ENCODE measurements around the gene LDB1. TPM values are rescaled to one million over a fixed set of nuclear protein-coding genes. Genes with fewer than 3 reads are reported as not detected.

The LDB1 gene
- polyA plus RNA-seq, 1 donor = 62.4 TPM

DNA sequence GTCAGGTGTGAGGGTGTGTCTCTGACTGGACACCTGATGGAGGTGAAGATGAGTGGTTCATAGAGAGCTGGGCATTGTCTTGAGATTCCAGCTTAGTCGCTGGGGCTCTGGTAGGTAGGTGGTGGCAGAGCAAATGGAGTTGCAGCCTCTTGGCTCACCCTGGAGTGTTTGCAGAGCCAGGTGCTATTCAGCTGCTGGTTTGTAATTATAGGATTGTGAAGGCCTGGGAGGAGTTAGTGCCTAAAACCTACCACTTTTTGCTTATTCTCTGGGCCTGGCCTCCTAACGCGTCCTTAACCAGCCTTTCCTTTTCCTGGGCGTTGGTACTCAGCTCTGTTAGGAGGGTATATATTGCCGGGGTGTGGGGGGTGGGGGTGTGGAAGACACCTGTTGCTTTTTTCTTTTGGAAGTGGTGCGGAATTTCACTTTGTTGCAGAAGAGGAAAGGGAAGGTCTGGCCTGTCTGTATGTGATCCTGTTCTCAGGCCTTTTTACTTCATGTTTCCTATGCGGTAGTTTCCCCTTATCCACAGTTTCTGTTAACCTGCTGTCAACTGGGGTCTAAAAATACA, 15.9 kb upstream of the LDB1 start:
- H3K9me3 ChIP-seq (ENCODE audit: control insufficient read depth, low read depth, low read length) = no peaks in the 10 kb centered on the region
- H3K27me3 ChIP-seq (ENCODE audit: control insufficient read depth, insufficient read depth, low read length) = no peaks in the 10 kb centered on the region
- no peak overlapping the region for H3K4me3 ChIP-seq (ENCODE audit: low read length)
- peaks cover 9% of the 10 kb centered on the region for H3K4me1 ChIP-seq (ENCODE audit: control insufficient read depth, insufficient read depth, low read length)
- WGBS (ENCODE audit: insufficient coverage, low lambda C conversion rate) = 100% methylated on average over 1 of the region's 7 CpGs
- DNase-seq = no peak
- no peak overlapping the region for H3K27ac ChIP-seq (ENCODE audit: low read length)
- H3K36me3 ChIP-seq (ENCODE audit: control insufficient read depth, insufficient read depth, low read length) = peaks cover 35% of the 10 kb centered on the region

- H3K4me3 ChIP-seq (ENCODE audit: low read length) = peak overlapping the region; percentile 80
- no peaks in the 10 kb centered on the region for H3K27me3 ChIP-seq (ENCODE audit: control insufficient read depth, insufficient read depth, low read length)
- no peak for DNase-seq
- H3K27ac ChIP-seq (ENCODE audit: low read length) = peak overlapping the region; percentile 89
- no peaks in the 10 kb centered on the region for H3K9me3 ChIP-seq (ENCODE audit: control insufficient read depth, low read depth, low read length)
- no CpG with 5 or more reads among the region's 2 CpGs for WGBS (ENCODE audit: insufficient coverage, low lambda C conversion rate)
- peaks cover 18% of the 10 kb centered on the region for H3K36me3 ChIP-seq (ENCODE audit: control insufficient read depth, insufficient read depth, low read length)
- H3K4me1 ChIP-seq (ENCODE audit: control insufficient read depth, insufficient read depth, low read length) = peaks cover 9% of the 10 kb centered on the region
Measured at GRCh38 chr10:102134416-102134815, 14.2 kb upstream of the LDB1 start.

DNA sequence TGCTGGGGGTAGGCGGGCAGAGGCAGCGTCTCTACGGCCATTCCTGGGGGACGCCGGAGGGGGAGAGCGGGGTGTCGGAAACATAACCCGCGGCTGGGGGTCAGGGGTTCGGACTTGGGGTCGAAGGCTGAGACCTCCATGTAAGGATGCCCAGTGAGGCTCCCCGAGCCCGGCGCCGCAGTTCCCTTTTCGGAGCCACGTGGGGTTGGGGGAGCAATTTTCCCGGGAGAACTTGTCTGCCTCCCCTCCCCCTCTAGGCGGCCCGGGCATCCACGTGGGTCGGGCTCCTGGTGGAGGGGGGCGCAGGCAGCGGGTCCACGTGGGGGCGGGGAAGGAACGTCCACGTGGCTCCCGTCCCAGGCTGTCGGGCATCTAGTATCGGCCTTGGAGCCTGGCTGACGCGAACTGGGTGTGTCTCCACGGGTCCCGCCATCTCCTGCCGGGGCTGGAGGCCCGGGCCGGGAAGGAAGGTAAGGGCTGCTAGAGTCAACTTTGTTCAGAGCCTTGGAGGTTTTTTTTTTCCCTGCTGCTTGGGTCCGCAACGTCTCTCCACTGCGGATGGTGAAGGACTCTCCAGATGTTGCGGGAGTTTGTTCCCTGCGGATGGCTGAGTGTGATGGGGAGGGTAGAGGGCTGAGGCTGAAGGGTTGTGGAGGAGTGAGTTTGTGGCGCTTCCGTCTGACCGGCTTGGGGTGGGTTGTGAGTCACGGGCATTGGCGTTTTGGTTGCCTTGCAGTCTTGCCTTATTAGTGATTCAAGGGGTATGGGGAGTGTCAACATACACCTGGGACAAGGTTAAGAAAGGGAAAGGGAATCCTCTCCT, 13.4 kb upstream of the LDB1 start:
- DNase-seq = peak; percentile 65 to 82
- peak overlapping the region; percentile 80 for H3K4me3 ChIP-seq (ENCODE audit: low read length)
- H3K9me3 ChIP-seq (ENCODE audit: control insufficient read depth, low read depth, low read length) = no peaks in the 10 kb centered on the region
- H3K4me1 ChIP-seq (ENCODE audit: control insufficient read depth, insufficient read depth, low read length) = peaks cover 9% of the 10 kb centered on the region
- H3K27me3 ChIP-seq (ENCODE audit: control insufficient read depth, insufficient read depth, low read length) = no peaks in the 10 kb centered on the region
- peak overlapping the region; percentile 89 for H3K27ac ChIP-seq (ENCODE audit: low read length)
- no CpG with 5 or more reads among the region's 48 CpGs for WGBS (ENCODE audit: insufficient coverage, low lambda C conversion rate)
- peaks cover 10% of the 10 kb centered on the region for H3K36me3 ChIP-seq (ENCODE audit: control insufficient read depth, insufficient read depth, low read length)

DNA sequence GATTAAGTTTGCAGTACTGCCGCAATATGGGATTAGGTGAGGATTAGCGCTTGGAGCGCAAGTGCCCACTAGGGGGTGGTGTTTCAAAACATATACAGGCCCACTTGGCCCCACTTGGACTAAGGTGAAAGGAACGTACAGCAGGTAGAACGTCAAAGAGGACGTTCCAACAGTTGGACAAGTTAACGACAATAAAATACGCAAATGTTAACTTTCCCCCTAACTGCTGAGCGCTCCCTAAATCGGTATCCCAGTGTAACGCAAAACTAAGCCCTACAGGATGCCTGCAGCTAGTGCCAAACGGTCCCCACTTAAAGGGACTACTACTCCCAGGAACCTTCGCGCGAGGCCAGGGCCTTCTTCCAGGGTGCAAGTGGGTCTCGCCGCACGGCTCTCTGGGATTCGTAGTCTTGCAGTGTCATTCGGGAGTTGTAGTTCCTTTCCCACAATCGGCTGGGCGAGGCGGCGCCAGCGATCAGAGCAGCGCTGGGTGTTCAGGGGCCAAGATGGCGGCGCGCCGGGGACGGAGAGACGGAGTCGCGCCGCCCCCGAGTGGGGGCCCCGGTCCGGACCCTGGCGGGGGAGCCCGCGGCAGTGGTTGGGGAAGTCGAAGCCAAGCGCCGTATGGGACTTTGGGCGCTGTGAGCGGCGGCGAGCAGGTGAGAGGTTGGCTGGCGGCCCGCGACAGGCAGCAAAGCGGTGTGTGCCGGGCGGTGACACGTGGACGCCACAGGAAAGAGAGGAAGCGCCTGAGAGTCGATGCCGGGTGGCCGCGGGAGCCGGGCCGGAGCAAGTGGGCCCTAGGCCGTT, 12.6 kb upstream of the LDB1 start, which contains the start of gene PPRC1:
Gene PPRC1 (plus strand): TSS at position 478 of the 810 bp plus-strand sequence. CDS start 29 bp downstream, at position 507.
- H3K36me3 ChIP-seq (ENCODE audit: control insufficient read depth, insufficient read depth, low read length) = peaks cover 2% of the 10 kb centered on the region
- WGBS (ENCODE audit: insufficient coverage, low lambda C conversion rate) = no CpG with 5 or more reads among the region's 64 CpGs
- peak within 1 kb of the TSS; percentile 80 for H3K4me3 ChIP-seq (ENCODE audit: low read length)
- peak within 1 kb of the TSS; percentile 89 for H3K27ac ChIP-seq (ENCODE audit: low read length)
- H3K27me3 ChIP-seq (ENCODE audit: control insufficient read depth, insufficient read depth, low read length) = no peaks in the 10 kb centered on the region
- peak; percentile 98 to 100 for DNase-seq
- no peaks in the 10 kb centered on the region for H3K9me3 ChIP-seq (ENCODE audit: control insufficient read depth, low read depth, low read length)
- H3K4me1 ChIP-seq (ENCODE audit: control insufficient read depth, insufficient read depth, low read length) = peaks cover 9% of the 10 kb centered on the region

DNA sequence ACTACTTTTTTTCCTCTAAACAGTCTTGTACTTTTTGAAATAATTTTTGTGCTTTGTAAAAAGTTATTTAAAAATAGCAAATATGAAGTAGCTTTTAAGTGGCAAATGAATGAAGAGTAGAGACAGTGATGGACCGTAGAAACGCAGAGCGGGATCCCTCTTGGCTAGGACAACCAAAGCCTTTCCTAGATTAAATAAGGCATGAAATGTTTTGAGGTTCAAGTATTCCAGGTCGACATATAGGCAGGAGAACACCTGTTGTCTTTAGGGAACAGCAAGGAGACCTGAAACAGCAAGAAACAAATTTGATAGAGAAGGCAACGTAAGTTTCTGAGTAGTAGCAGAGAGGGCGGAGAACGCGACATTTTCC, 12.0 kb upstream of the LDB1 start:
- Histone ChIP-seq H3K4me3 (ENCODE audit: low read length) (peak overlapping the region; percentile 80), H3K27me3 (ENCODE audit: control insufficient read depth, insufficient read depth, low read length) (no peaks in the 10 kb centered on the region), H3K9me3 (ENCODE audit: control insufficient read depth, low read depth, low read length) (no peaks in the 10 kb centered on the region), H3K27ac (ENCODE audit: low read length) (no peak overlapping the region), H3K36me3 (ENCODE audit: control insufficient read depth, insufficient read depth, low read length) (no peaks in the 10 kb centered on the region), H3K4me1 (ENCODE audit: control insufficient read depth, insufficient read depth, low read length) (peaks cover 9% of the 10 kb centered on the region)
- WGBS (ENCODE audit: insufficient coverage, low lambda C conversion rate) = 7% methylated on average over 2 of the region's 8 CpGs
- no peak for DNase-seq

GRCh38 chr10:102131286-102132170, 11.4 kb upstream of the LDB1 start:
- WGBS (ENCODE audit: insufficient coverage, low lambda C conversion rate) = 67% methylated on average over 2 of the region's 8 CpGs
- no peak for DNase-seq
- peaks cover 9% of the 10 kb centered on the region for H3K4me1 ChIP-seq (ENCODE audit: control insufficient read depth, insufficient read depth, low read length)
- H3K27ac ChIP-seq (ENCODE audit: low read length) = no peak overlapping the region
- no peaks in the 10 kb centered on the region for H3K27me3 ChIP-seq (ENCODE audit: control insufficient read depth, insufficient read depth, low read length)
- no peaks in the 10 kb centered on the region for H3K36me3 ChIP-seq (ENCODE audit: control insufficient read depth, insufficient read depth, low read length)
- H3K9me3 ChIP-seq (ENCODE audit: control insufficient read depth, low read depth, low read length) = no peaks in the 10 kb centered on the region
- H3K4me3 ChIP-seq (ENCODE audit: low read length) = no peak overlapping the region

GRCh38 chr10:102123223-102123622, 3.1 kb upstream of the LDB1 start:
- Histone ChIP-seq H3K36me3 (ENCODE audit: control insufficient read depth, insufficient read depth, low read length) (no peaks in the 10 kb centered on the region), H3K4me3 (ENCODE audit: low read length) (no peak overlapping the region), H3K9me3 (ENCODE audit: control insufficient read depth, low read depth, low read length) (no peaks in the 10 kb centered on the region), H3K27ac (ENCODE audit: low read length) (no peak overlapping the region), H3K4me1 (ENCODE audit: control insufficient read depth, insufficient read depth, low read length) (peaks cover 33% of the 10 kb centered on the region), H3K27me3 (ENCODE audit: control insufficient read depth, insufficient read depth, low read length) (no peaks in the 10 kb centered on the region)
- no peak for DNase-seq
- WGBS (ENCODE audit: insufficient coverage, low lambda C conversion rate) = 100% methylated on average over 1 of the region's 3 CpGs

DNA sequence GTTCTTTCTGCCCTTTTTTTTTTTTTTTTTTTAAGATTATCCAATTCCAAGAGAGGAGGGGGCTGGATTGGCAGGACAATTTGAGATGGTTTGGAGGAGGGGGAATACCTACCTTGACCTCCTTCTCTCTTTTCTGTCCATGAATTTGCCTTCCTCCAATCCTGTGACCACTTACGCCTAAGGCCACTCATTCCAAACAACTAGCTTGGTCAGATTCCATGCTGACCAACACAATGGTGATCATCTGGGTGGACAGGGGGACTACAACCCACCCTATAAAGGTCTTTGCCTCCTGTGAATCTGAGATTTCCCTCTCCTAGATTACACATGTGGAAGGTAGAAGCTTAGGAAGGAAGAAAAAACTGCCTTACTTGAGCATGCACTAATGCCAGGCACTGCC, 2.3 kb upstream of the LDB1 start:
- Histone ChIP-seq H3K9me3 (ENCODE audit: control insufficient read depth, low read depth, low read length) (no peaks in the 10 kb centered on the region), H3K36me3 (ENCODE audit: control insufficient read depth, insufficient read depth, low read length) (no peaks in the 10 kb centered on the region), H3K4me1 (ENCODE audit: control insufficient read depth, insufficient read depth, low read length) (peaks cover 40% of the 10 kb centered on the region), H3K4me3 (ENCODE audit: low read length) (no peak overlapping the region), H3K27me3 (ENCODE audit: control insufficient read depth, insufficient read depth, low read length) (no peaks in the 10 kb centered on the region), H3K27ac (ENCODE audit: low read length) (peak overlapping the region; percentile 90)
- WGBS (ENCODE audit: insufficient coverage, low lambda C conversion rate) = no CpG with 5 or more reads among the region's 1 CpG
- no peak for DNase-seq

DNA sequence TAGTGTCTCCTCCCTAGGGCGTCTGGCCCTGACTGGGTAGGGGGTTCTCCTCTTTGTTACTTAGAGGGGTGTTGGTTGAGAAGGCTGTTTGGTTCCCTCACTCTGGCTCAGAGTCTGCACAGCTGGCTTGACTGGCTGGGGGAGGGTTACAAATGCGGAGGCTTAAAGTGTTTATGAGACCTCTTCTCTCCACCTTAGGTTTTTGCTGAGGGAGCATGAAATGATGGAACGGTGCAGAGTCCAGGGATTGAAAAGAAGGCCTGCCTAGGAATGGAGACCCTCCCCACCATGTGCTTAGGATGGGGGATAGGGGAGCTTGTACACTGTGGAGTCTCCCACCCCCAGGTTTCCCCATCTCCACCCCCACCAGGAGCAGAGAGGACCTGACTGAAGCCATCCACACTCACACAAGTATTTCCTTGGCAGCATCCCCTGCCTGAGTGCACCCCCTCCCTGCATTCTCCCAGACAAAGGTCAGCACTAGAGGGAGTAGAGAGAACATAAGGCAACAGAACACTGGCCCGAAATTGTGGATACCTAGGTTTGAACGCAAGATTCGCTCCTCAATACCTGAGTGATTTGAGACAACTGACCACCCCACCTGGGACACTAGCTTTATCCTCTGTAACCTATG, 1.7 kb upstream of the LDB1 start:
- no peaks in the 10 kb centered on the region for H3K36me3 ChIP-seq (ENCODE audit: control insufficient read depth, insufficient read depth, low read length)
- H3K4me3 ChIP-seq (ENCODE audit: low read length) = peak overlapping the region; percentile 97
- peaks cover 46% of the 10 kb centered on the region for H3K4me1 ChIP-seq (ENCODE audit: control insufficient read depth, insufficient read depth, low read length)
- peak overlapping the region; percentile 90 for H3K27ac ChIP-seq (ENCODE audit: low read length)
- no CpG with 5 or more reads among the region's 6 CpGs for WGBS (ENCODE audit: insufficient coverage, low lambda C conversion rate)
- no peaks in the 10 kb centered on the region for H3K27me3 ChIP-seq (ENCODE audit: control insufficient read depth, insufficient read depth, low read length)
- no peaks in the 10 kb centered on the region for H3K9me3 ChIP-seq (ENCODE audit: control insufficient read depth, low read depth, low read length)
- DNase-seq = peak; percentile 45 to 54

All from large intestine (tissue), 3 donors.